OCI-LY7 (cell line): Measurements from ENCODE around the gene HPCAL4.

Source experiments
- EZH2phosphoT487 ChIP-seq: fragments of 200-600 bp; sonication (generic); IDR thresholded peaks from 2 replicates; pipeline ENCODE4 v1.6.1; 2018; ENCODE audit warnings: low read depth, borderline replicate concordance, mild to moderate bottlenecking, mixed run types, antibody characterized with exemption, low read length, moderate library complexity, mixed read lengths
- TF ChIP-seq, protein P1 (sequence below): fragments of 200-600 bp; sonication (generic); conservative IDR thresholded peaks from 2 replicates; pipeline ENCODE4 v1.5.1; 2014; ENCODE audit warnings: mild to moderate bottlenecking, antibody characterized with exemption, low read length, moderate library complexity, mixed read lengths

DNA sequence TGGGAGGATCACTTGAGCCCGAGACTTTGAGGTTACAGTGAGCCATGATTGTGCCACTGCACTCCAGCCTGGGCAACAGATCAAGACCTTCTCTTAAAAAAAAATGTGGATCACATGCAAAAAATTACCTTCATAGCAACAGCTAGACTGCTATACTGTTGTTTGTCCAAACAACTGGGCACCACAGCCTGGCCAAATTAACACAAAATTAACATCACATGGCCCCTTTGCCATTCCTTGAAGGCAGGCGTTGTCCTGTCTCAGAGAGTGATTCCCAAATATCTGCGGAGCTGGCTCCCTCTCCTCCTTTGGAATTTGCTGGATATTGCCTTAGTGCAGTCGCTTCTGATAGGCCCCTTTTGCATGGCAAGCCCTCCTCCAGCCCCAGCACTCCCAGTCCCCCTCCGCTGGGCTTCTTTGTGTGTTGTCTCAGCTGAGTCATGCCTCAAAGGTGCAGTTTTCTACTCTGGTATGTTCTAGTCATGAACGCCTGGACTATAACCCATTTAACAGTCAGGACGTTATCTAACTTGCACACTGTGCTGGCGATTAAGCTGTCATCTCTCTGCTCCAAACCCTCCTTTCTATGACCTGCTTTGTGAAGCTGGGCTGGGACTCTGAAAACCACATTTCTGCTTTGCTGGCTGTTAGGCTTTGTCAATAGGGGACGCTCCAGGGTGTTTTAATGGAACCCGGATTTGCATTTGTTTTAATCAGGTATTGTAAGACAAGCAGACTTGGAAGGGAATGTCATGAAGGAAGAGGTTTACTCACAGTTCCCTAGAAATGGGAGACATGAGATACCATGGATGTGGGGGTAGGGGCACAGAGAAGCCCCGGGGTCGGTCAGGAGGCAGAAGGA is 20.1 kb upstream of the HPCAL4 start:
- TF ChIP-seq, protein P1, sequence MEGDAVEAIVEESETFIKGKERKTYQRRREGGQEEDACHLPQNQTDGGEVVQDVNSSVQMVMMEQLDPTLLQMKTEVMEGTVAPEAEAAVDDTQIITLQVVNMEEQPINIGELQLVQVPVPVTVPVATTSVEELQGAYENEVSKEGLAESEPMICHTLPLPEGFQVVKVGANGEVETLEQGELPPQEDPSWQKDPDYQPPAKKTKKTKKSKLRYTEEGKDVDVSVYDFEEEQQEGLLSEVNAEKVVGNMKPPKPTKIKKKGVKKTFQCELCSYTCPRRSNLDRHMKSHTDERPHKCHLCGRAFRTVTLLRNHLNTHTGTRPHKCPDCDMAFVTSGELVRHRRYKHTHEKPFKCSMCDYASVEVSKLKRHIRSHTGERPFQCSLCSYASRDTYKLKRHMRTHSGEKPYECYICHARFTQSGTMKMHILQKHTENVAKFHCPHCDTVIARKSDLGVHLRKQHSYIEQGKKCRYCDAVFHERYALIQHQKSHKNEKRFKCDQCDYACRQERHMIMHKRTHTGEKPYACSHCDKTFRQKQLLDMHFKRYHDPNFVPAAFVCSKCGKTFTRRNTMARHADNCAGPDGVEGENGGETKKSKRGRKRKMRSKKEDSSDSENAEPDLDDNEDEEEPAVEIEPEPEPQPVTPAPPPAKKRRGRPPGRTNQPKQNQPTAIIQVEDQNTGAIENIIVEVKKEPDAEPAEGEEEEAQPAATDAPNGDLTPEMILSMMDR = 0 out of 2 replicates have a peak, but pooled peaks have one; percentile 14
- TF ChIP-seq EZH2phosphoT487 = no peak
